ENCODE results near the gene ZNF236. TPM values are rescaled to one million over a fixed set of nuclear protein-coding genes. Genes with fewer than 3 reads are reported as not detected.
"Not testable (repeated sequence)": the region's sequence is repeated elsewhere in the genome, so short reads cannot be mapped to it uniquely, and the experiment has no call there.

The ZNF236 gene
- 5.5 and 8.4 TPM in 2 replicates for total RNA-seq

DNA sequence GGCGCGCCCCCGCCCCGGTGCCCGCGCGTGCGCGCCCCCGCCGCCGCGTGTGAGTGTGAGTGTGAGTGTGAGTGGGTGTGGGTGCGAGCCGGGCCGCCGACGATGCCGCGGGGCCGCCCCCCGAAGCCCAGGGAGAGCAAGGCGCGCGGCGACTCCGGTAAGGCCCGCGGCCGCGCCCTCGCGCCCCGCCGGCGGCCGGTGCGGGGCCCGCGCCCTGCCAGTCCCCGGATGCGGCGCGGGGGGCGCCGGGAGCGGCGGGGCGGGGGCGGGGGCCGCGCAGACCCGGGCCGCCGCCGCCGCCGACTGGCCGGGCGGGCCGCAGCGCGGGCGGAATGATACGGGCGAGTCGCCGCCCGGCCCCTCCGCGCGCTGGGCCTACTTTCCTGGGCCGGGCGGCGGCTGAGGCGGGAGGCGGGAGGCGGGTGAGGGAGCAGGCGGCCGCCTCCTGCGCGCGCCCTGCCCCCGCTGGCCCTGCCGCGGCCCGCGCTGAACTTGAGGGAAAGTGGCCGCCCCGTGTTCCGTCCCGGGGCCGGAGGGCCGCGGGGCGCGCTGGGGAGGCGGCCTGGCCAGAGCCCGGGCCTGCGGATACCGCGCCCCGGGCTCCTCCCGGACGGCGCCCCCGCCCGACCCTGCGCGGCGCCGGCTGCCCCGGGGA is at the start of gene ZNF236:
Gene ZNF236, plus strand, starts transcription at position 52 of the 655 bp plus-strand sequence. Its CDS starts 51 bp downstream, at position 103.
- DNase-seq (ENCODE audit: low read depth, low spot score): no peak

DNA sequence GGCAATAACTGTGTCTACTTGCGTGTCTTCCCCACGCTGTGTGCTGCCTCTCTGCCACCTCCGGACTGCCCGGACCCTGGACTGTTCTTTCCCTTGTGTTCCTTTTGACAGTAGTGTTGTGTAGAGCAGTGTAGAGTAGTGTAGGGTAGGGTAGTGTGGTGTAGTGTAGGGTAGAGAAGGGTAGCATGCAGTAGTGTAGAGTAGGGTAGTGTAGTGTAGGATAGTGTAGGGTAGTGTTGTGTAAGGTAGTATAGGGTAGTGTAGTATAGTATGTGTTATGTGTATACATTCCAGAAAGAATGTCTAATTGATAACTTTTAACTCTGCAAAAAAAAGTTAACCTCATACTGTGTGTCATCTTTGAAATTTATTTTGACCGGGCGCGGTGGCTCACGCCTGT is 49.7 kb upstream of the ZNF236 start:
- no peak for DNase-seq (ENCODE audit: low read depth, low spot score)

DNA sequence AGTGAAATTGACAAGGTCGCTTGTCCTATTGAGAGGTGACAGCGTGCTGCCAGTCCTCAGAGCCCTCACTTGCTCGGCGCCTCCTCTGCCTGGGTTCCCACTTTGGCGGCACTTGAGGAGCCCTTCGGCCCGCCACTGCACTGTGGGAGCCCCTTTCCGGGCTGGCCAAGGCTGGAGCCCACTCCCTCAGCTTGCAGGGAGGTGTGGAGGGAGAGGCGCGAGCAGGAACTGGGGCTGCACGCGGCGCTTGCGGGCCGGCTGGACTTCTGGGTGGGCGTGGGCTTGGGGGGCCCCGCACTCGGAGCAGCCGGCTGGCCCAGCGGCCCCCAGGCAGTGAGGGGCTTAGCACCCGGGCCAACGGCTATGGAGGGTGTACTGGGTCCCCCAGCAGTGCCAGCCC is 45.3 kb upstream of the ZNF236 start:
- not testable (repeated sequence) for DNase-seq (ENCODE audit: low read depth, low spot score)

DNA sequence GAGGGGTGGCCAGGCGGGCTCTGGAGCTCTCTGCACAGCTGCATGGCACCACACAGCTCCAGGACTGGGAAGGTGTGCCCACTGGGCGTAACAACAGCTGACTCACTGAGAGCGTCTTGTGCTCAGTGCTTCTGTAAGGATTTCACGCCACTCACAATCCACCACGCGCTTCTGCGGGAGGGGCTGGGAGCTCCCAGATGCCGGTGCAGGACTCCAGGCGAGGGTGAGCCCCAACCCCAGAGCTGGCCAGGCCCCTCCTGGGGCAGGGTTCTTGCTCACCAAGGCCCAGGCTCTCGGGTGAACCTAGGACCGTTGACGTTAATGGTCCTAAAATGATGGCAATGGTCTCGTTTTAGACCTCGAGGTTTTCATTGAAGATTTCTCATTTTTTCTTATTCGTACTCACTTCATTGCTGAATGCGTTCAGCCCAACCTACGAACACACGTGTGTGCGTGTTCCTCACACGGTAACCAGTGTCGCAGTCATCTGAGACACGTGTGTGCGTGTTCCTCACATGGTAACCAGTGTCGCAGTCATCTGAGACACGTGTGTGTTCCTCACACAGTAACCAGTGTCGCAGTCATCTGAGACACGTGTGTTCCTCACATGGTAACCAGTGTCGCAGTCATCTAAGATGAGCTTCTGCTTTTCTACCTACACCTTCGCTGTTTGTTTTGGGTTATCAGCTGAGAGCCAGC is 38.4 kb upstream of the ZNF236 start:
- DNase-seq (ENCODE audit: low read depth, low spot score): no peak

DNA sequence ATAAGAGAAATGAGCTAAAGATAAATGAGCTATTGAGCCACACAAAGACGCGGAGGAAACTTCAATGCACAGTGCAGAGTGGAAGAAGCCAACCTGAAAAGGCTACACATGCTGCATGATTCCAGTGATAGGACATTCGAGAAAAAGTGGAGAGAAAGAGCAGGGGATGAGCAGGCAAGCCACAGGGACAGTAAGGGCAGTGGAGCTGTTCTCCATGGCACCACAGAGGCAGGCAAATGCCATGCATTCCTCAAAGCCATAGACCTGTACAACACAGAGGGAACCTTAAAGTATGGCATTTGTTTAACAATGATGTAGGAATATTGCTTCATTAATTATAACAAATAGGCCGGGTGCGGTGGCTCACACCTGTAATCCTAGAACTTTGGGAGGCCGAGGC is 36.5 kb upstream of the ZNF236 start:
- no peak for DNase-seq (ENCODE audit: low read depth, low spot score)

DNA sequence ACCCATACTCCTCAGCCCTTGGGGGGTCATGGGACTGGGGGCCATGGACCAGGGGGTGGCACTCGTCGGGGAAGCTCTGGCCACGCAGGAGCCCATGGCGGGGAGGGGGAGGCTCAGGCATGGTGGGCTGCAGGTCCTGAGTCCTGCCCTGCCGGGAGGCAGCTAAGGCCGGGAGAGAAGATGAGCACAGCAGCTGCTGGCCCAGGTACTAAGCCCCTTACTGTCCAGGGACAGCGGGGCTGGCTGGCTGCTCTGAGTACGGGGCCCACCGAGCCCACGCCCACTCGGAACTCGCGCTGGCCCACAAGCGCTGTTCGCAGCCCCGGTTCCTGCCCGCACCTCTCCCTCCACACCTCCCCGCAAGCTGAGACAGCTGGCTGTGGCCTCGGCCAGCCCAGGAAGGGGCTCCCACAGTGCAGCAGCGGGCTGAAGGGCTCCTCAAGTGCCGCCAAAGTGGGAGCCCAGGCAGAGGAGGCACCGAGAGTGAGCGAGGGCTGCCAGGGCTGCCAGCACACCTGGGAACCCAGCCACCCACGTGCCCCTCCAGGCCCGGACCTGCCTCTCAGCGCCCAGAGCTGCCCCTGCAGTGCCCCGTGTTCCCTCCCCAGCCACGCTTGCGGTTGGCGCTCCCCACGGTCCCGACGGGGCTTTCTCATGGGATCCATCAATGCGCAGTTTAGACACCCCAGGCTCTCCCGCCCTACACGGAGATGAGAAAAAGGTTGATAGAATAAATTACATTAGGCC is 33.6 kb upstream of the ZNF236 start:
- no peak for DNase-seq (ENCODE audit: low read depth, low spot score)

DNA sequence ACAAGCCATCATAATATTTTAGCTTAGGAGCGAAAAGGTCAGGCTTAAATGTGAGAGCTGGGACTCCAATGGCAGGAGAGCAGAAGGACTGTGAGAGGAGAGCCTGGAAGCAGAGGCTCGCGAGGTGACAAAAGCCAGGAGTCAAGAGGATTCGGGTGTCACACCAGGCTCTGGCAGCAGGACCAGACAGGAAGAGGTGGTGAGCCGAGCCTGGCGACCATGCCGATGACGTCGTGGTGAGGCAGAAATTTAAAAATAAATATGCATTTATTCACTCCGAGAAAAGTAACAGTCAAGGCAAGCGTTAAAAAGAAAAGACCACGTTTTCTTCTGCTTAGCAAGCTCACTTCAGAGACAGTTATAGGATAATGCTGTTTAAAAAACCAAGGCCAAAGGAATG is 31.3 kb upstream of the ZNF236 start:
- DNase-seq (ENCODE audit: low read depth, low spot score): no peak

DNA sequence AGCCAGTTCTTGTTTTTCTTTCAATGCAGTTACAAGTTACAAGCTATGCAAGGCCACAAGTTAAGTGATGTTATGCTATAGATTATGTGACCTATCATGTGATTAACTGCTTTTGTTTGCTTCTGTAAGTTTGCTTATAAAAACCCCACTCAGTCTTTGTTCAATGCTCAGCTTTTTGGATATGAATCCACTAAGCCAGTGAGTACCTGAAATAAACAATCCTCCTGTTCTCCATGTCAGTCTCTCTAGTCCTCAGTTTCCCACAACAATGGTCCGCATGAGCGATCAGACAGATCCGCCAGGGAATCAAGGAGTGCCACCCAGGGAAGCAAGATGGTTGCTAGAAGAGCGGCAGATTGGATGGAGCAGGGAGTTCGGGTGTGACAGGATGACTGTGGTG is 30.7 kb upstream of the ZNF236 start:
- no peak for DNase-seq (ENCODE audit: low read depth, low spot score)

DNA sequence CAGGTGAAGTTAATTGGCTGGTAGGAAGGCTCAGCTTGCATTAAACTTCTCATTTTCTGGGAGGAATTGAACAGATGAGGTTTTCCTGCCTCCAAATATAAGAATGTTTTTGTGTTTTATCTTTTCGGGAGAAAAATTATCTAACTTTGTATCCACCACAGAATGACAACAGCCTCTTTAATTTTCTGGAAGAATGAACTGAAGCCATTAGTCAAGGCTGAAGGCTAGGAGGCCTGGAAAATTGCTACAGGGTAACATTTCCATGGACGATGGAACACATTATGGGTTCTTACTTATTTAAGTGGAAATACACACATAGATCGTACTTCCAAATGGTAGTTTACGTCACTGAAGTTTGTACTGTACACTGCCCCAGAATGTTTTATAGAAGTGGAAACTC is 28.0 kb upstream of the ZNF236 start:
- no peak for DNase-seq (ENCODE audit: low read depth, low spot score)

DNA sequence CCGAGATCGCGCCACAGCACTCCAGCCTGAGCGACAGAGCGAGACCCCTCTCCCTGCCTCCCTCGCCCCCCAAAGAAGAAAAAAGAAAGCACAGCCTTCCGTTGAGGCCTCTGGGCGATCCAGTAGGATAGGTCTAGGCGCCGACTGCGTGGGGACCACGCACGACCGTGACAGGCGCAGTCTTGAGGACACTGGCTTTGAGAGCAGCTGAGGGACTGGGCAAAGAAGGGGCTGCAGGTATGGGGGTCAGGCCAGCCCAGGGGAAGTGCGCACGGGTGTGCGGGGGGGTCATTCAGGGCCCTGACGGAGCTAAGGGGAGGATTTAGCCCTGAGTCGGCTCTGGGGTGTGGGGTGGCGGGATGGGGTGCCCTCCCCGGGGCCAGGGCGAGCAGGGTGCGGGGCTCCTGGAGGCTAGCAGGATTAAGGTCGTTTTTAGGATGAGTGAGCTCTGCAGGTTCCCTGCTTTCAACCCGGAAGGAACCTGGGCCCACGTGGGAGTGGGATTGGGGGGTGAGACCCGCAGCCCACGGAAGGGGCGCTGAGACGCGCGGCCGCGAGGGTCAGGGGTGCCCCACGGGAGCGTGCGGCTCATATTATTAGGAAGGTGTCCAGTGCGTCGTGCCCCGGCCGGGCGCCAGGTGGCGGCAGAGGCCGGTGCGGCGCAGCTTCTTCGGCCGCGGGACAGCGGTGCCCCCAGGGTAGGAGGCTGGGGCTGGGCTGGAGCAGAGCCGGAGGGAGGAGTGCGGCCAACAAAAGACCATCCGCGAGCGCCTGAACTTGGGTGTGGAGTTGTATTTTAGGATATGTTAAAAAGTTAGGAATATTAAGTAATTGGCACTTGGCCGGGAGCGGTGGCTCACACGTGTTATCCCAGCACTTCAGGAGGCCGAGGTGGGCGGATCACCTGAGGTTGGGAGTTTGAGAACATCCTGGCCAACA is 20.5 kb upstream of the ZNF236 start:
- DNase-seq (ENCODE audit: low read depth, low spot score): no peak

DNA sequence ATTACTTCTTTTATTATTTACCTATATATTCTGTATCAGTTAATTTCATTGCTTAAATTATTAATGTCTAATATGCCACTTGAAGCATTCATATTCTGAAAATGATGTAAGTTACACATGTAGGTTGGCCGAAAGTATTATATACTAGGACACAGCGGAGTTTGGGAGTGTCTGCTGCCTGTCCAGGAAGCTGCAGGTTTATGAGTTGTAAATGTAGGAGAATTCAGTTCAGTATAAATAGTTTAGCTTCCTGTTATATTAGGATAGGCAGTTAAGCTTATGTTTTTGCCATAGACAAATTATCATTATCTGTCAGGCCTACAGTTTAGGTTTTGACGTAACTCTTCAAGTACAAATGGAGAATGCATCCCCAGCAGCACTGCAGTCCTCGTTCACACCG is 18.9 kb upstream of the ZNF236 start:
- DNase-seq (ENCODE audit: low read depth, low spot score): no peak

DNA sequence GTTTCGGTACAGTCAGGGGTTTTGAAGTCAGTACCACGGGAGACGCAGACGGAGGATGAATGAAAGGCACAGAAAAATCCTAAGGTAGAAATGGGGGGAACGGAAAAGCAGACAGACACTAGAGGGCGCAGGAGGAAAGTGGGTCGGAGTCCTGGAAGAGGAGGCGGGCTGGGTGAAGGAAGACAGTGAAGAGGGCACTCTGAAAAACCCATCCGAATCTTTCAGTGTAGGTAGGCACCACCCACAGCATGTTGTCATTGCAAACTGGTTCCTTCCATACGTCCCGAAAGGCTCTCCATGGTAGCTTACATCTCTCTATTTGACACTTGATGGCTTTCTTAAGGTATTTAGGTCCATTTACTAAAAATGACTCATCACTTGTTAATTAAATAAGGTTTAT is 18.5 kb upstream of the ZNF236 start:
- DNase-seq (ENCODE audit: low read depth, low spot score): no peak

DNA sequence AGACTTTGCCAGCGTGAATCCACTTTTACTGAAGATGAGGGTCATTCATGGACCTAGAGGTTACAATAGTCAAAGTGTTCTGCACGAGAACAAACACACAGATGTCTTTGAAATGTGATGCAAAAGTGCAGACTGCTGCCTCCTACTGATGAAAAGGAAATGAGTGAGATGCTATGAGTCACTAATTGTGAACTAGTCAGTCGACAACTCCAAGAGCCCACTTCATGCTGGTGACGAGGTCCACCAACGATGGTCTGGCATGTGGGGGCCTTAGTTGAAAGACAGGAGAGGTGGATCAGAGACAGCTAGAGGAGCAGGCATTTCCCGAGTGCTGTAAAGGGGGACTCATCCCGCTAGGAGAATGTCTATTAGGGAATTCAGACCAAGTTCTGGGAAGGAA is 17.1 kb upstream of the ZNF236 start:
- DNase-seq (ENCODE audit: low read depth, low spot score): no peak

DNA sequence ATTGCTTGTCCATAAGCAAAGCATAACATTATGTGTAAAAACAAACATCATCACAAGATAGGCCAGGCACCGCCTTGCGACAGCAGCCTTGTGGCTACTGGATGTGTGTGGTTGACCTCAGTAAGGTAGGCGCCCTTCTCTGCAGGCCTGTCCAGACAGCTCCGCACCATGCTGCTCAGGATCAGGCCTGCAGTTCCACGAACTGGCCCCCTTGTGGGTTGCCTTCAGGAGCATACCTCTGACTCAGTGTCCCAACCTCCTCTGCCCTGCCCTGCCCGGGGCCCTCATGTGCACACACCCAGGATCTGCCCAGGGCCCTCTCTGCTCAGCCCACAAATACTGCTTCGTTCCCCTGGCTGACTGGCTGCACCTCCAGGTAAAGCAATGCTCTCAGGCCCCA is 16.1 kb upstream of the ZNF236 start:
- no peak for DNase-seq (ENCODE audit: low read depth, low spot score)

DNA sequence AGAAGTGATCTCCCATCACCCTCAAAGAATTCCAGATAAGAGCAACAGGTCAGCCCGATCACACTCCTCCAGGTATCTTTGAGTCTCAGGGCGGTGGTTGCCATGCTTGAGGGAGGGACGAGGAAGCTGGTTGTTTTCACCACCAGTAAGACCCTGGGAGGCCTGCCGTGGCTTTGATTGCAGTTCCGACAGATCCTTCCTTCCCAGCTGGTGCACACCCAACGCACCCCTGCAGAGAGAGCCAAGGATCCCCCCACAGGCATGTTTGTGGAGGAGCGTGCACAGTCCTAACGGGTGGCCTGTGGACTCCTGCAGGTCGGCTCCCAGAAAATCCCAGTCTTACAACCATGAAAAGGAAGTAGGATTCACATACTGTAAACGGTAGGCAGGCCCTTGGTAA is 13.8 kb upstream of the ZNF236 start:
- DNase-seq (ENCODE audit: low read depth, low spot score): no peak

DNA sequence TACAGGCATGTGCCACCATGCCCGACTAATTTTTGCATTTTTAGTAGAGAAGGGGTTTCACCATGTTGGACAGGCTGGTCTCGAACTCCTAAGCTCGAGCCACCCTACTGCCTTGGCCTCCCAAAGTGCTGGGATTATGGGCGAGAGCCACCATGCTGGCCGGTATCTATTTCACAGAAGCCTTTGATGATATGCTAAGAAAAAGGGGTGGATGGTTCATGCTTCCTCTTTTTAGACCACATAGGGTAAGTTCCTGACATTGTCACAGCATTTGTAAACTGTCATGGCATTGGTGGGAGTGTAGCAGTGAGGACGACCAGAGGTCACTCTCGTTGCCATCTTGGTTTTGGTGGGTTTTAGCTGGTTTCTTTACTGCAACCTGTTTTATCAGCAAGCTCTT is 10.8 kb upstream of the ZNF236 start:
- DNase-seq (ENCODE audit: low read depth, low spot score): not testable (repeated sequence)

DNA sequence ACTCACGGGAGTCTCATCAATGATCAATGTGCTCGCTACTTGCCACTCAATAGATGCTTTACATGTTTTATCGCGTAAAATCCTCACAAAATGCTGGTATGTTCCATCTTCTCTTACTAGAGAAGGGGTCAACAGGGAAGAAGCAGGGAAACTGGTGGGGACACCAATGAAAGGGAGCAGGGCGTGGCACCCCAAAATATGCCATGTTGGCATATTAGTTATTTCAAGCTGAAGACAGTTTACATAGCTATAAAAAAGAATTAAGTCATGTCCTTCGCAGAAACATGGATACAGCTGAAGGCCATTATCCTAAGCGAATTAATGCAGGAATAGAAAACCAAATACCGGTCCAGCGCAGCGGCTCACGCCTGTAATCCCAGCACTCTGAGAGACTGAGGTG is 8.1 kb upstream of the ZNF236 start:
- no peak for DNase-seq (ENCODE audit: low read depth, low spot score)

DNA sequence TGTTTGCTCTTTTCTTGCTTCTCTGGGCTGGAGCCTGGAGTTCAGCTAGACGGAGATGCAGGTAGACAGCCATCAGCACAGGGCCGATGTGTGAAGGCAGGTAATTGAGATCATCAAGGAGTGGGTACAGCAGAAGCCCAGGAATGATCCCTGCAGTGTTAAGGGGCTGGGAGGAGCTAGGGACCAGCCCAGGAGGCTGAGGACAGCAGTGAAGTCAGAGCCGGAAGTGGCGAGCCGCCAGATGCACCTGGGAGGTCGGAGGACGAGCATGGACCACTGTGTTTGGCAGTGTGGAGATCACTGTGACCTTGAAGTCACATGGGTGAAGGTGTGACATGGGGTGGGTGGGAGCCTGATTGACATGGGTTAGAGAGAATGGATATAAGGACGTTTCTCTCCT is 6.2 kb upstream of the ZNF236 start:
- DNase-seq (ENCODE audit: low read depth, low spot score): no peak

DNA sequence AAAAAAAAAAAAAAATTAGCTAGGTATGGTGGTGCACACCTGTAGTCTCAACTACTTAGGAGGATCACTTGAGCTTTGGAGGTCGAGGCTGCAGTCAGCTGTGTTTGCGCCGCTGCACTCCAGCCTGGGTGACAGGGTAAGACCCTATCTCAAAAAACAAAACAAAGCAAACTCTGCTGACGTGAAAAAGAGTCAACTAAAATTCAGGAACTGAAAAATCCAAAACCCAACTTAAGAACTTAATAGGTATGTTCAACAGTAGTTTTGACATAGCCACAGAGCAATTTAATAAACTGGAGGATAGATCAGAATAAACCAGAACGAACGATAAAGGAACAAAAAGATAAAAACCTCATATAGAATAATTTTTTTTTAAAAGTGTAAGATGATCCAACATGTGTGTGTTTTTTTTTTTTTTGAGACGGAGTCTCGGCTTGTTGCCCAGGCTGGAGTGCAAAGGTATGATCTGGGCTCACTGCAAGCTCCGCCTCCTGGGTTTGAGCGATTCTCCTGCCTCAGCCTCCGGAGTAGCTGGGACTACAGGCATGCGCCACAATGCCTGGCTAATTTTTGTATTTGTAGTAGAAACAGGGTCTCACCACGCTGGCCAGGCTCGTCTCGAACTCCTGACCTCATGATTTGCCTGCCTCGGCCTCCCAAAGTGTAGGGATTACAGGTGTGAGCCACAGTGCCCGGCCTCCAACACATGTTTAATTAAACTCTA is 4.3 kb upstream of the ZNF236 start:
- DNase-seq (ENCODE audit: low read depth, low spot score): no peak

DNA sequence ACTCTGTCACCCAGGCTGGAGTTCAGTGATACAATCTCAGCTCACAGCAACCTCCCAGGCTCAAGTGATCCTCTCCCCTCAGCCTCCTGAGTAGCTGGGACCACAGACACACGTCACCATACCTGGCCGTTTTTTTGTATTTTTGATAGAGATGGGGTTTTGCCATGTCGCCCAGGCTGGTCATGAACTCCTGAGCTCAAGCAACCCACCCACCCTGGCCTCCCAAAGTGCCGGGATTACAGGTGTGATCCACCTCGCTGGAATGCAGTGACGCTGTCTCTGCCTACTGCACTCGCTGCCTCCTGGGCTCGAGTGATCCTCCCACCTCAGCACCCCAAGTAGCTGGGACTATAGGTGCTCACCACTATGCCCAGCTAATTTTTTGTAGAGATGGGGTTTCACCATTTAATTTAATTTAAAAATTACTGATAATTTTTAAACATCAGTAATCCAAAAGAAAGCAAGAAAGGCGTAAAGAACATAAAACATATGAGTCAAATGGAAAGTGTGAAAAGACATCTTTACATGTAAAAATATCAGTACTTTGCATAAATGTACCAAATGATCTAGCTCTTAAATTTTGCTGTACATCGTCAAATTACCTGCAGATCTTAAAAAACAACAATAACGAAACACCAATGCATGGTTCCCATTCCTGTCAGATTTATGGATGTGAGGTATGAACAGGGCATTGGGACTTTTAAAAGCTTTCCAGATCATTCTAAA is 2.8 kb upstream of the ZNF236 start:
- DNase-seq (ENCODE audit: low read depth, low spot score): no peak

All from pulmonary artery endothelial cell (primary cell).